HG02943 (cell line): ENCODE data around the gene SGCB.

Experiments used
- ATAC-seq: cut with Tn5 transposase; IDR thresholded peaks from one replicate; pipeline ENCODE4 v1.9.1; 2021; ENCODE audit warnings: mild to moderate bottlenecking, low read depth, moderate library complexity; ENCODE audit not compliant: unreplicated experiment

Gene SGCB

DNA sequence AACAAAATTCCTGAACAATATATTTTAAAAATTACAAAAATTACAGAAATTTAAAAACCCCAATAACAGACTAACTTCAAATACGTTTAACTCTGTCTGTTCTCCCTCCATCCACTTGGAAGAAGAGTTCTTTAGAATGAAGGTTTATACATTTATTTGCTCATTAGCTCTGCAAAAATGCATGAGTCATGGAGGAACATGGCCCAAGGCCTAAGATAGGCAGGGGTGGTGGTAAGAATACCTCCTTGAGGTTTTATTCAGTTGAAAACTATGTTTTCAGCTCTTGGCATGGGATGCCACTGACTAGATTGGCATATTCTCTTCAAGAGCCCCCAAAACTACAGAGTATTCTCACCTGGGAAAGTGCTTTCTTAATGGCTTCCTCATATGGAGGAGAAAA, 9.1 kb downstream of the SGCB start:
- ATAC-seq: no peak

GRCh38 chr4:52019936-52020657, 18.0 kb downstream of the SGCB start, which contains the start of gene LRRC66:
Gene LRRC66, minus strand, starts transcription at chr4:52020363. Its CDS starts 2,750 bp downstream, at chr4:52017613.
- ATAC-seq: no peak

DNA sequence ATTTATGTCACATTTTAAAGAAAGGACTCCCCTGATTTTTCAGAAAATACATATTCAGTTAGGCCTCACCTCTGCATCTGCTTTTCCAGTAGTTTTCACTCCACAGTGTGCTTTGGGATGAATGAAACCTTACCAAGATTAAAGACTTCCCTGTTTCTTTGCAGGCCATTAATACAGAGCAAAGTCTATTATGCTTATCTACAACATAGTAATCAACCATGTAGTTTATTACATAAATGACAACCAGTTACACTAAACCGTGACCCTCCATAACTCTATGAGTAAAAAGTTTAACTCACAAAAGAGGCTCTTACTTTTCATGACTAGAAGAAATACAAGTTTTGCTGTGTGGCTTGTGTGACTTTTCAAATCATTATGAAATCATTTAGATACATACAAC, 20.3 kb downstream of the SGCB start:
- ATAC-seq: no peak

- ATAC-seq: no peak
These were observed 21.1 kb downstream of the SGCB start for GRCh38 chr4:52016981-52017380.

- no peak for ATAC-seq
These were observed 22.7 kb downstream of the SGCB start for GRCh38 chr4:52015366-52015765.

DNA sequence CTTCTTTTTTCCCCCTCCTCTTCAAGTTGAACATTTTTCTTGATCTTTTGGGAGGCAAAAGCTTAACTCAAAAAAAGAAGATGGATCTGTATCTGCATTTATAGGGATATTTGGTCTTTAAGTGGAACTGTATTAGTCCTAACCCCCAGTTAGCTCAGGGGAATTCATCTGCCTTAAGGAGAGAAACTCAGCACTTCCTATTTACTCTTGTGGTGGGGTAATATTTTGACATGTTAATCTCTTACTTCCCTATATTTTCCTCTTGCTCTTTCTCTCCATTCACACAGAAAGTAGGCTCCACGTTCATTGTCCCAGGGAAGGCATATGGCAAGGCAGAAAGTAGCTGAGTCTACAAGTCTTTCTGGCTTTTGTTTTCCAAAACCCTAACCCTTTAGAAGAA, 23.2 kb downstream of the SGCB start:
- ATAC-seq: no peak

DNA sequence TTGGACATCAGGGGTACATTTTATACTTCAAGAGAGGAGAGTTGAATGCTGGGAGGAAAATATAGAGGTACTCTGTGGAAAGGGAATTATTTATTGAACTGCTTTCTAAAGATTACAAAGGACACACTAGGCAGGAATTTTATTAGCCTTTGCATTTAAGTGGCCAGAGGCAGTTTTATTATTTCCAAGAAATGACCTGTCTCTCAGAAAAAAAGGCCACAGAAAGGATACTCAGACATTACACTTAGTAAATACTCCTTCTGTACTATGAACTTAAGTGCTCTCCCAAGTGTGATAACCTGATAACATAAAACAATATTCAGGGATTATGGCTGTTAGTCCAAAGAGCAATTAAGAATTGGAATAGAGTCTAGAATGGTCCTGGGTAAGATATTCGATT, 25.4 kb downstream of the SGCB start:
- no peak for ATAC-seq

DNA sequence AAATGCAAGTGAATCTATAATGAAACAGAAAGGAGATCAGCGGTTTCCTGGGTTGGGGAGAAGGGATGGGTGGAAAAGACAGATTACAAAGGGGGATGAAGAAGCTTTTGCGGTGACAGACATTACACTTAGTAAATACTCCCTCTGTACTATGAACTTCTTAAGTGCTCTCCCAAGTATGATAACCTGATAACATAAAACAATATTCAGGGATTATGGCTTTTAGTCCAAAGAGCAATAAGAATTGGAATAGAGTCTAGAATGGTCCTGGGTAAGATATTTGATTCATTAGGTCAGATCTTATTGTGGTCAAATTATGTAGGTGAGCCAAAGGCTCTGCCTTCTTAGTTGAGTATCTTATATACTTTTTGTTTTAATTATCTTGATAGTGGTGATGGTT, 27.1 kb downstream of the SGCB start:
- ATAC-seq: no peak

DNA sequence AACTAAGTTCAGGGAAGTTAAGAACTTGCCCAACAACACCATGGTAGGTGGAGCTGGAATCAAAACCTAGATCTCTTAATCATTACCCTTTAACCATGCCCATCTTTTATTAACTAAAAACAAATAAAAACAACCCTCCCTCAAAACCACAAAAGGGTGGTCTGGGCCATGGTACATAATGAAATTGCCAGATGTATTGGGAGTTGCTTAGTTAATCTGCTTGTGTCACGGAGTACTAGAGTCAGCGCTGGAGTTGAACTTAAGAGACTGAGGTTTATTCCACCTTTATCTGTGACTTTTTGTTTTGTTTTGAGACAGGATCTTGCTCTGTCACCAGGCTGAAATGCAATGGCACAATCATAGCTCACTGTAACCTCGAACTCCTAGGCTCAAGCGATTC, 31.2 kb downstream of the SGCB start:
- no peak for ATAC-seq

- no peak for ATAC-seq
These were observed 32.4 kb downstream of the SGCB start for GRCh38 chr4:52005604-52006273.

DNA sequence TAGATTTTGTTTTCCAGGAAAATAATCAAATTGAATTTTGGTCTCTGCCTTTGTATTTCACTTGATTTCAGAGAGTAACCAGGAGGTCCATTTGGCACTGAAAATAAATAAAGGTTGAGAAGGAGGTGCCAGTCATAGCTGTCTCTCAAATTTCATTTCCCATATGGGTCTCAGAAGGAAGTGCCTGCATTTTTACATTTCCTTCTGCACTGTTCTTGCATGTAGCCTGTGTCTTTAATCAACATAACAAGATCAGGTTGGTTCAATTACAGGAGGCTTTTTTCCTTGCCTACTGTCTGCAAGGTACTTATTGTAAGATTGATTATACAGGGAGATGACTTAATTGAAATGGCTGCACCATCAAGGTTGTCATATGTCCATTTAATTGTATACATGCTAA, 33.7 kb downstream of the SGCB start:
- no peak for ATAC-seq

- ATAC-seq: no peak
These were observed 36.5 kb downstream of the SGCB start for GRCh38 chr4:52001616-52002015.

DNA sequence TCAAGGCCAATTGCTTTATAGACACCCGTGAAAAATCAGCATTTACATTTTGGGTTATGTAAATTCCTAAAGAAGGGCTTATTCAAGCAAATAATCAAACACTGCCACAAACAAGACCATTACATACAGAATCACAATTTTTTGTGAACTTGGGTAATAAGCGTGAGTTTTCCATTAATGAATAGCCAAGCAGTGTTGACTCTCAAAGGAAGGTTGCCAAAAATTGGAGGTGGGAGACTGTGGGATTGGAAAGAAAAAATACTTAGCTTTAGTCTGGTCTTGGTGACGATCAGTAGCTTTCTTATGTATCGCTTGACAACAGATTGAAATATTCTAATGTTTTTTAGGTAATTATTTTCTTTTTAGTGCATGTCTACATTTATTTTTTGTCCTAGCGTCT, 38.8 kb downstream of the SGCB start:
- ATAC-seq: no peak

DNA sequence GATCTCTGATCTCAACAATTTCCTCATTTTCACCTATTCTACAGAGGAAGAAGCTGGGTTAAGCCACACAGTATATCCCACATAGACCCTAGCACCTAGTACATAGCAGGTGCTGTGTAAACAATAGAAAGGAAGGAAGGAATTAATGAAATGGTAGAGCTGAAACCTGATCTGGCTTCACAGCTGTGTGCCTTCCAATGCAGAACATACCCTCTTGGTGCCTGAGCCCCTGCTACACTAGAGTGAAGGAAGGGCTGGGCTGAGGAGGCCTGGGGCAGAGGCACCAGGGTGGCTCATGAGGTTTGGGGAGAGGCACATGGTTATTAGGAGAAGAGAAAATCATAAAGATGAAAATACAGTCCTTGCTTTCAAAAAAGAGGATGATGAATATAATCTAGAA, 39.3 kb downstream of the SGCB start:
- no peak for ATAC-seq

DNA sequence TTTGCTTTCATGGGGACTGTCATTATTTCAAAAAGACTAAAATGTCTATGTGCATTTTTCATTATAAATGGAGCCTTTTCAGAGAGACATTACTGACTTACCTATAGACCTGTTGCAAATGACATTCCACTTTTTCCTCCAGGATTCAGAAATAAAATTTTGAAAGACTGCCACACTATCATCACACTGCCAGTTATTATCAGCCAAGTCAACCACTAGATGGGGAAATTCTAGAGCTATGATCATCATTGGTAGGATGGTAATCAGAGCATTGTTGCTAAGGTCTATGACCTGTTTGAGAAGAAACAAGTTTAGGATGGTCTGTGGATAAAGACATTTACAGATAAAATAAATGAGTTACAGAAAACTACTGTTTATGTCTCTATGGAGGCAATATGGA, 40.5 kb downstream of the SGCB start:
- no peak for ATAC-seq

DNA sequence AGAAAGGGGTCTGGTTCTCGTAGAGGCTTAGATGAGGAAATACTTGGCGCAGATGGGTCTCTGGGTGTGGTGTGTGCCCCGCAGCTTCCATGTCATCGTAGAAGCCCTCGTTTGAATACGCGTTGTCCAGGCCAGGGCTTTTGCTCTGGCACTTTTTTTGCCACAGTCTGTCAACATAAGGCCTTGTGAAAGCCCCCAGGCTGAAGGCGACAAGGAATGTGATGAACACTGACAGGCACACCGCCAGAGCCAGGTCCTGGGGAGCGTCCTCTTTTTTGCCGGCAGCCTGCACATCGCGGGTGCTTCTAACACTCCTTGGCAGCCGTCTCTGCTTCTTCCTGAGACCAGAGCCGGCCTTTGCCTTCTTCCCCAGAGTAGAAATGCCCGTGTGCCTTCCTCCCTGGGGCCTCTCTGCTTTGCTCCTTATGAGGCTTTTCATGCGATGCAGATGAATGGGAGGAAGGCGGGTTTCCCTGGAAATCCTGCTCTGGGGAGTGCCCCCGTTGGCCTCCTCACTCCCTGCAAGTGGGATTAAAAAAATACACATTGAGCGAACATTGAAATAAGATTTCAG, 42.4 kb downstream of the SGCB start:
- no peak for ATAC-seq
